ENCODE measurements around the gene KCNQ5.

KCNQ5 gene

DNA sequence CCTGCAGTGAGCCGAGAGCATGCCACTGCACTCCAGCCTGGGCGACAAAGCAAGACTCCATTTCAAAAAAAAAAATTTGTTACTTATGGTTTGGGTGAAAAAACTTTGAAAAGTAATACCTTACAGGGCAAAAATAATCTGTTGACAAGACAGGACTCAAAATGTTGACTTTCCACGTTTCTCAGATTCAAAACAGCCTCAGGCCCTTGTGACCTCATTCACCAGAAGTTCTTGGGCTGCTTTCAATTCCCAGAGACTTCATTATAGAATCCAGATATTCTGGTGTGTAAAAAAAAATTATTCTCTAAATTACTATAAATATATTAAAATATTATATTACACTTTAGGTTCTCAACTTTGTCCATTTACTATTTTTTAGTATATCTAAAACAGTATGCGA, 116.2 kb downstream of the KCNQ5 start:
- TF ChIP-seq CTCF (IDR thresholded peaks at IDR 0.05; ENCODE audit: low read depth, low read length), result no peak
- H3K4me3 ChIP-seq (ENCODE audit: low read depth, low read length), result no peak overlapping the region

GRCh38 chr6:72739368-72739779, 117.5 kb downstream of the KCNQ5 start:
- H3K4me3 ChIP-seq (ENCODE audit: low read depth, low read length), result no peak overlapping the region
- no peak for TF ChIP-seq CTCF (IDR thresholded peaks at IDR 0.05; ENCODE audit: low read depth, low read length)

- H3K4me3 ChIP-seq (ENCODE audit: low read depth, low read length), result no peak overlapping the region
- TF ChIP-seq CTCF (IDR thresholded peaks at IDR 0.05; ENCODE audit: low read depth, low read length), result no peak
Observed at GRCh38 chr6:72740135-72740534, 118.3 kb downstream of the KCNQ5 start.

GRCh38 chr6:72741083-72741482, 119.2 kb downstream of the KCNQ5 start:
- H3K4me3 ChIP-seq (ENCODE audit: low read depth, low read length), result no peak overlapping the region

DNA sequence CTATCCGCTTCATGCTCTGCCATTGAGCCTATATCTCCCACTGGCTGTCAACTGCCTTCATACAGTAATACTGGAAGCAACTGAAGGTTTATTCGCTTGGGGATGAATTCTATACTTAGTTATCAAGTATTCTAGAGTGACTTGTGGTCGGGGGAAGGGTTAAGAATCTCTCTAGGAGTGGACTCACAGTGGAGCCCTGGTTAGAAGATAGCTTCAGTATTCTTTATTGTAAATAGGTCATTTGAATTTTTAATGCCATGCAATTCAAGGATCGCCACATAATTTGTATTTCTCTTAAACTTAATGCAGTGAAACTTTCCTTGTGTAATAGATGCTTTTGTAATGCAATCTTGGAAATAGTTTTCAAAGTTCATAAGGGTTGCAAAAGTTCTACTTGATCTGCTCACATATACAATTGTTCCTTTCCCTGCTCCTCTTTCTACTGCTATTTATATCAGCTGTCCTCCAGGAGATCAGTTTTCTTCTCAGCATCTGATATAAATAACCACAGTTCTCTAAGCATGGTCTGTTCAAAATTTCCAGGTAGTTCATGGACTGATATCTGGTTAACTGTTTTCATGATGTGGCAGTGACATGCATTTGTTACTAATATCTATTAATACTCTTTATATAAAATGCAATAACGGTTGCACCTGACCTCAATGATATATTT, 120.3 kb downstream of the KCNQ5 start:
- TF ChIP-seq CTCF (IDR thresholded peaks at IDR 0.05; ENCODE audit: low read depth, low read length), result no peak
- H3K4me3 ChIP-seq (ENCODE audit: low read depth, low read length), result no peak overlapping the region

More at GRCh38 chr6:72741083-72741482, 119.2 kb downstream of the KCNQ5 start:
- TF ChIP-seq CTCF (IDR thresholded peaks at IDR 0.05; ENCODE audit: low read depth, low read length), result no peak

- no peak for TF ChIP-seq CTCF (IDR thresholded peaks at IDR 0.05; ENCODE audit: low read depth, low read length)
- no peak overlapping the region for H3K4me3 ChIP-seq (ENCODE audit: low read depth, low read length)
Observed at GRCh38 chr6:72746276-72746675, 124.4 kb downstream of the KCNQ5 start.

GRCh38 chr6:72748759-72749158, 126.9 kb downstream of the KCNQ5 start:
- no peak for TF ChIP-seq CTCF (IDR thresholded peaks at IDR 0.05; ENCODE audit: low read depth, low read length)

More at GRCh38 chr6:72748759-72749158, 126.9 kb downstream of the KCNQ5 start:
- H3K4me3 ChIP-seq (ENCODE audit: low read depth, low read length), result no peak overlapping the region
